ENCODE measurements around the gene SMARCA4. TPM values are rescaled to one million over a fixed set of nuclear protein-coding genes. Genes with fewer than 3 reads are reported as not detected.

SMARCA4 gene
- total RNA-seq, 2 experiments from 2014 or later, result 409 to 554 TPM

- POLR2A ChIA-PET, result no interaction called here
- no peak overlapping the region for H2AFZ ChIP-seq (ENCODE audit: low read length)
- no peak overlapping the region for H3K4me2 ChIP-seq (ENCODE audit: low read length)
- CTCF ChIA-PET (ENCODE audit: unreplicated experiment), result no interaction called here
- TF ChIP-seq EZH2phosphoT487 (IDR thresholded peaks at IDR 0.05; ENCODE audit: borderline replicate concordance, low read depth, low read length), result no peak
- no peak for TF ChIP-seq CTCF (conservative IDR thresholded peaks at IDR 0.05; ENCODE audit: low read length)
- H3K27ac ChIP-seq (ENCODE audit: low read depth, low read length, poor library complexity, severe bottlenecking), result no peak overlapping the region
- DNase-seq (ENCODE audit: low spot score), result no peak
- no peaks in the 10 kb centered on the region for H3K4me1 ChIP-seq (ENCODE audit: insufficient read depth, low read length, poor library complexity, severe bottlenecking)
- no peaks in the 10 kb centered on the region for H3K9me2 ChIP-seq (ENCODE audit: insufficient read depth, low read length)
- intact Hi-C loops (cut with micrococcal nuclease; ENCODE audit: unreplicated experiment), result no loop called here
- peaks cover 95% of the 10 kb centered on the region for H3K36me3 ChIP-seq (ENCODE audit: insufficient read depth, low read length)
- no TSS peak for BruUV-seq (replicated peaks)
- H3K9me3 ChIP-seq (ENCODE audit: low read length), result no peaks in the 10 kb centered on the region
- no peaks in the 10 kb centered on the region for H4K20me1 ChIP-seq (ENCODE audit: insufficient read depth, low read length)
- no peak overlapping the region for H3K4me3 ChIP-seq (ENCODE audit: low read depth, low read length, poor library complexity, severe bottlenecking)
- no peaks in the 10 kb centered on the region for H3K79me2 ChIP-seq (ENCODE audit: insufficient read depth, low read depth, low read length)
Observed at GRCh38 chr19:11111117-11111770, 150.4 kb downstream of the SMARCA4 start.

DNA sequence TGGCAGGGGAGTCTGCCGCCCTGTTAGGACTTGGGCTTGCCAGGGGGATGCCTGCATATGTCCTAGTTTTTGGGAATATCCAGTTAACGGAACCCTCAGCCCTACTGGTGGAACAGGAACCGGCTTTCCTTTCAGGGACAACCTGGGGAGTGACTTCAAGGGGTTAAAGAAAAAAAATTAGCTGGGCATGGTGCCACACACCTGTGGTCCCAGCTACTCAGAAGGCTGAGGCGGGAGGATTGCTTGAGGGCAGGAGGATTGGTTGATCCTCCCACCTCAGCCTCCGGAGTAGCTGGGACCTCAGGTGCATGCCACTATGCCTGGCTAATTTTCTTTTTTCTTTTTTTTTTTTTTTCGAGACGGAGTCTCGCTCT, 150.9 kb downstream of the SMARCA4 start:
- H2AFZ ChIP-seq (ENCODE audit: low read length), result no peak overlapping the region
- DNase-seq (ENCODE audit: low spot score), result no peak
- no peaks in the 10 kb centered on the region for H4K20me1 ChIP-seq (ENCODE audit: insufficient read depth, low read length)
- BruUV-seq (replicated peaks), result no TSS peak
- H3K9me3 ChIP-seq (ENCODE audit: low read length), result no peaks in the 10 kb centered on the region
- intact Hi-C loops (cut with micrococcal nuclease; ENCODE audit: unreplicated experiment), result no loop called here
- H3K27ac ChIP-seq (ENCODE audit: low read depth, low read length, poor library complexity, severe bottlenecking), result no peak overlapping the region
- no peaks in the 10 kb centered on the region for H3K4me1 ChIP-seq (ENCODE audit: insufficient read depth, low read length, poor library complexity, severe bottlenecking)
- H3K9me2 ChIP-seq (ENCODE audit: insufficient read depth, low read length), result no peaks in the 10 kb centered on the region
- no peak overlapping the region for H3K4me3 ChIP-seq (ENCODE audit: low read depth, low read length, poor library complexity, severe bottlenecking)
- H3K79me2 ChIP-seq (ENCODE audit: insufficient read depth, low read depth, low read length), result no peaks in the 10 kb centered on the region
- ChIA-PET CTCF (ENCODE audit: unreplicated experiment) (no interaction called here), POLR2A (no interaction called here)
- peaks cover 95% of the 10 kb centered on the region for H3K36me3 ChIP-seq (ENCODE audit: insufficient read depth, low read length)
- no peak overlapping the region for H3K4me2 ChIP-seq (ENCODE audit: low read length)
- TF ChIP-seq CTCF (conservative IDR thresholded peaks at IDR 0.05; ENCODE audit: low read length) (no peak), EZH2phosphoT487 (IDR thresholded peaks at IDR 0.05; ENCODE audit: borderline replicate concordance, low read depth, low read length) (no peak)

Small RNA genes lying within 50 kb of the gene (small RNA-seq; reads per million reads assigned to genes)
- gene RF02271 (not detected), gene RN7SL192P (0.73 reads per million, percentile 30 among the genes with 10 or more reads in this experiment)

Other genes with a start within 250 kb of the SMARCA4 start
- 108 and 139 TPM in 2 replicates for gene DNM2, start 243.0 kb upstream of the SMARCA4 start, total RNA-seq (2014; rRNA removed; shearing (Covaris generic))
- 165 and 180 TPM in 2 replicates for gene DNM2, start 243.0 kb upstream of the SMARCA4 start, total RNA-seq (2022)
- gene TMED1, start 124.8 kb upstream of the SMARCA4 start, total RNA-seq (2014; rRNA removed; shearing (Covaris generic)), result 20.8 and 22.5 TPM in 2 replicates
- gene TMED1, start 124.8 kb upstream of the SMARCA4 start, total RNA-seq (2022), result 13.2 and 13.7 TPM in 2 replicates
- 4.2 and 5.2 TPM in 2 replicates for gene C19orf38, start 112.6 kb upstream of the SMARCA4 start, total RNA-seq (2014; rRNA removed; shearing (Covaris generic))
- gene C19orf38, start 112.6 kb upstream of the SMARCA4 start, total RNA-seq (2022), result 4.9 and 7.5 TPM in 2 replicates
- gene CARM1, start 89.5 kb upstream of the SMARCA4 start, total RNA-seq (2014; rRNA removed; shearing (Covaris generic)), result 35.1 and 41.2 TPM in 2 replicates
- 107 and 108 TPM in 2 replicates for gene CARM1, start 89.5 kb upstream of the SMARCA4 start, total RNA-seq (2022)
- gene YIPF2, start 32.4 kb upstream of the SMARCA4 start, total RNA-seq (2014; rRNA removed; shearing (Covaris generic)), result 26.7 and 31.8 TPM in 2 replicates
- gene YIPF2, start 32.4 kb upstream of the SMARCA4 start, total RNA-seq (2022), result 27.5 and 31.5 TPM in 2 replicates
- gene TIMM29, start 32.2 kb upstream of the SMARCA4 start, total RNA-seq (2014; rRNA removed; shearing (Covaris generic)), result 24.1 and 28.3 TPM in 2 replicates
- gene TIMM29, start 32.2 kb upstream of the SMARCA4 start, total RNA-seq (2022), result 26.2 and 27.3 TPM in 2 replicates
- 61.8 and 88.3 TPM in 2 replicates for gene LDLR, start 128.4 kb downstream of the SMARCA4 start, total RNA-seq (2014; rRNA removed; shearing (Covaris generic))
- 99.1 and 101 TPM in 2 replicates for gene LDLR, start 128.4 kb downstream of the SMARCA4 start, total RNA-seq (2022)
- gene SPC24, start 194.8 kb downstream of the SMARCA4 start, total RNA-seq (2014; rRNA removed; shearing (Covaris generic)), result 184 and 220 TPM in 2 replicates
- 132 and 133 TPM in 2 replicates for gene SPC24, start 194.8 kb downstream of the SMARCA4 start, total RNA-seq (2022)
- gene KANK2, start 236.5 kb downstream of the SMARCA4 start, total RNA-seq (2014; rRNA removed; shearing (Covaris generic)), result 135 and 186 TPM in 2 replicates
- 174 TPM in 2 replicates for gene KANK2, start 236.5 kb downstream of the SMARCA4 start, total RNA-seq (2022)